ENCODE data around the gene GPS1.

GRCh38 chr17:82058230-82058854, 6.6 kb downstream of the GPS1 start:
- TF ChIP-seq POLR2AphosphoS5 (IDR thresholded peaks at IDR 0.05; ENCODE audit: low read depth, low read length) (no peak), REST (IDR thresholded peaks at IDR 0.05; ENCODE audit: insufficient read depth in 1 of 2, low read depth in 2 of 2, low read length in 2 of 2) (no peak), TAF1 (IDR thresholded peaks at IDR 0.05; ENCODE audit: borderline replicate concordance, insufficient read depth, low read length) (no peak), SIN3A (IDR thresholded peaks at IDR 0.05; ENCODE audit: borderline replicate concordance, insufficient read depth, low read length) (no peak)
